PC-9 (cell line): ENCODE results near the gene ZNF609. TPM values are rescaled to one million over a fixed set of nuclear protein-coding genes. Genes with fewer than 3 reads are reported as not detected.

Experiments used
- BruUV-seq: library from RNA; stranded (reverse); fragments of 400-500 nt; replicated peaks from 2 replicates; lab custom pipeline; 2021; lab: Mats Ljungman, UMichigan
- CTCF ChIA-PET: fragments of 300-600 bp; sonication (Branson Sonifier 250); formaldehyde crosslinking; loops from one replicate; lab custom pipeline; 2022; ENCODE audit warnings: antibody characterized with exemption; lab: Charles Lee
- POLR2A ChIA-PET: fragments of 300-600 bp; sonication (Branson Sonifier 250); formaldehyde crosslinking; loops from one replicate; lab custom pipeline; 2022; ENCODE audit warnings: antibody characterized with exemption; ENCODE audit not compliant: unreplicated experiment; lab: Charles Lee
- DNase-seq, 2 experiments: peaks; one replicate each; pipeline versions ENCODE4 v3.0.0 to v3.0.0-alpha.2; 2015 to 2022; ENCODE audit warnings: mixed read lengths in 1 of 2
- H2AFZ ChIP-seq: fragments of 200-600 bp; sonication (generic); 2 replicates; pipeline ENCODE4 v1.8.1; 2017; ENCODE audit warnings: antibody characterized with exemption
- H3F3A ChIP-seq: fragments of 200-600 bp; sonication (generic); 2 replicates; pipeline ENCODE4 v1.8.1; 2017; ENCODE audit warnings: antibody characterized with exemption, mild to moderate bottlenecking, low read depth; ENCODE audit not compliant: insufficient read depth
- H3K27ac ChIP-seq: fragments of 200-600 bp; sonication (generic); 2 replicates; pipeline ENCODE4 v1.6.1; 2016; ENCODE audit warnings: mixed run types
- H3K27me3 ChIP-seq: fragments of 200-600 bp; sonication (generic); 2 replicates; pipeline ENCODE4 v1.6.1; 2016; ENCODE audit warnings: low read depth, mixed run types; ENCODE audit not compliant: insufficient read depth
- H3K36me3 ChIP-seq: fragments of 200-600 bp; sonication (generic); 2 replicates; pipeline ENCODE4 v1.6.1; 2016; ENCODE audit warnings: low read depth, mixed run types
- H3K4me1 ChIP-seq: fragments of 200-600 bp; sonication (generic); replicated peaks from 2 replicates; pipeline ENCODE4 v1.6.1; 2016; ENCODE audit warnings: mixed run types; ENCODE audit not compliant: insufficient read depth
- H3K4me2 ChIP-seq: fragments of 200-600 bp; sonication (generic); 2 replicates; pipeline ENCODE4 v1.6.1; 2017; ENCODE audit warnings: mixed run types
- H3K4me3 ChIP-seq: fragments of 200-600 bp; sonication (generic); 2 replicates; pipeline ENCODE4 v1.6.1; 2016; ENCODE audit warnings: mixed run types
- H3K79me2 ChIP-seq: fragments of 200-600 bp; sonication (generic); 2 replicates; pipeline ENCODE4 v1.6.1; 2017; ENCODE audit warnings: low read depth, mixed run types
- H3K9me2 ChIP-seq: fragments of 200-600 bp; sonication (generic); 2 replicates; pipeline ENCODE4 v1.8.1; 2017; ENCODE audit warnings: mild to moderate bottlenecking; ENCODE audit not compliant: insufficient read depth
- H3K9me3 ChIP-seq: fragments of 200-600 bp; sonication (generic); 2 replicates; pipeline ENCODE4 v1.8.1; 2016; ENCODE audit warnings: low read depth; ENCODE audit not compliant: insufficient read depth
- H4K20me1 ChIP-seq: fragments of 200-600 bp; sonication (generic); 2 replicates; pipeline ENCODE4 v1.8.1; 2017; ENCODE audit not compliant: insufficient read depth
- EZH2 ChIP-seq: fragments of 200-600 bp; sonication (generic); IDR thresholded peaks from 2 replicates; pipeline ENCODE4 v1.8.0; 2017; ENCODE audit warnings: antibody characterized with exemption, low read depth
- intact Hi-C: fragments of 100-400 bp; cut with micrococcal nuclease; formaldehyde crosslinking; loops from one replicate; pipeline ENCODE4 v1.10.0; 2022; ENCODE audit not compliant: unreplicated experiment
- total RNA-seq: library from RNA; stranded (reverse); gene quantifications from 2 replicates; pipeline ENCODE4 v1.2.3, GENCODE V29; 2021
- TF ChIP-seq, protein P1 (sequence below): fragments of 200-600 bp; sonication (generic); conservative IDR thresholded peaks from 2 replicates; pipeline ENCODE4 v1.6.1; 2017; ENCODE audit warnings: mixed run types, antibody characterized with exemption, mild to moderate bottlenecking, moderate library complexity

Gene ZNF609
- total RNA-seq, 1 experiment from 2014 or later: 38.6 TPM

DNA sequence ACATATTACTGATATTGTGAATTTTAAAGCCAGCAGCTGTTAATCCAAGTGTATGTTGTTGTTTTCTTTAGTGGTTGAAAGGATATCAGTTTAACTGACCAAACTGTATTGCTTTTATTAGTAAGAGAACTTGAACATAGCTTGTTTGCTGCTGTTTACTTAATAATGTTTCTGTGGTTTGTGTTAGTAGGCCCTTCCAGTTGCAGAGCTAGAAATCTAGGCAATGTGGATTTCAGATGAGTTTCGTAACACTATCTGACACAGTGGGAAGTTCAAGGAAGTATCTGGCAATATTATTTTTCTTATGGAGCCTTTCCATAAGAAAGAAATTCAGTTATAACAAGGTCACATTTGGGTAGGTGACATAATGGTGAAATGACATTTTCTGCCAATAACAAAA lies 18.5 kb downstream of the ZNF609 start:
- H2AFZ ChIP-seq: no peak overlapping the region
- no peaks in the 10 kb centered on the region for H3K9me3 ChIP-seq
- no peak overlapping the region for H3K4me3 ChIP-seq
- H3K4me1 ChIP-seq: no peaks in the 10 kb centered on the region
- H3F3A ChIP-seq: no peaks in the 10 kb centered on the region
- no peaks in the 10 kb centered on the region for H4K20me1 ChIP-seq
- no peaks in the 10 kb centered on the region for H3K27me3 ChIP-seq
- ChIA-PET POLR2A (no interaction called here), CTCF (no interaction called here)
- no peaks in the 10 kb centered on the region for H3K9me2 ChIP-seq
- no TSS peak for BruUV-seq
- intact Hi-C loops: no loop called here
- no peaks in the 10 kb centered on the region for H3K79me2 ChIP-seq
- no peak for TF ChIP-seq EZH2
- TF ChIP-seq, protein P1, sequence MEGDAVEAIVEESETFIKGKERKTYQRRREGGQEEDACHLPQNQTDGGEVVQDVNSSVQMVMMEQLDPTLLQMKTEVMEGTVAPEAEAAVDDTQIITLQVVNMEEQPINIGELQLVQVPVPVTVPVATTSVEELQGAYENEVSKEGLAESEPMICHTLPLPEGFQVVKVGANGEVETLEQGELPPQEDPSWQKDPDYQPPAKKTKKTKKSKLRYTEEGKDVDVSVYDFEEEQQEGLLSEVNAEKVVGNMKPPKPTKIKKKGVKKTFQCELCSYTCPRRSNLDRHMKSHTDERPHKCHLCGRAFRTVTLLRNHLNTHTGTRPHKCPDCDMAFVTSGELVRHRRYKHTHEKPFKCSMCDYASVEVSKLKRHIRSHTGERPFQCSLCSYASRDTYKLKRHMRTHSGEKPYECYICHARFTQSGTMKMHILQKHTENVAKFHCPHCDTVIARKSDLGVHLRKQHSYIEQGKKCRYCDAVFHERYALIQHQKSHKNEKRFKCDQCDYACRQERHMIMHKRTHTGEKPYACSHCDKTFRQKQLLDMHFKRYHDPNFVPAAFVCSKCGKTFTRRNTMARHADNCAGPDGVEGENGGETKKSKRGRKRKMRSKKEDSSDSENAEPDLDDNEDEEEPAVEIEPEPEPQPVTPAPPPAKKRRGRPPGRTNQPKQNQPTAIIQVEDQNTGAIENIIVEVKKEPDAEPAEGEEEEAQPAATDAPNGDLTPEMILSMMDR: no peak
- H3K36me3 ChIP-seq: no peaks in the 10 kb centered on the region
- H3K27ac ChIP-seq: no peak overlapping the region
- H3K4me2 ChIP-seq: no peak overlapping the region
- no peak for DNase-seq

DNA sequence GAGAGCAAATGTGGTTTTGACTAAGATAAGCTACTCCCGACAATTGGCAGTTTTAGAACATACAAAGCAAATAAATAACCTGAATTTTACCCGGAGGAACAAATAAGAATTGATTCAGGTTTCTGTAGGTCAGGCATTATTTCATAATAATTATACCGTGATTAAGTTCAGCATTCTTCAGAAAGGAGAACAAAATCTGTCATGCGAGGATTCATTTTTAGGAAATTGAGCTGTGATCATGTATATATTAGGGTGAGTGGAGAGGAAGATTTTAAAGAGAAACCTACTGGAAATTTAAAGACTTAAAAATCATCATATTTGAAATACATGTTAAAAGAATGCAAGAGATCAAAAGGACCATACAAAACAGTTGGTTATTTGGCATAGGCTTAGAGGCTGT lies 20.5 kb downstream of the ZNF609 start:
- ChIA-PET POLR2A (interaction anchor here (0.7 kb wide), 2 partner anchors 20 to 971 kb away, joined by 4 to 8 read pairs; no protein-coding TSS in a partner anchor), CTCF (no interaction called here)
- Histone ChIP-seq H3K36me3 (no peaks in the 10 kb centered on the region), H2AFZ (no peak overlapping the region), H4K20me1 (no peaks in the 10 kb centered on the region), H3K4me2 (no peak overlapping the region), H3K27ac (no peak overlapping the region), H3K4me1 (no peaks in the 10 kb centered on the region), H3K27me3 (no peaks in the 10 kb centered on the region), H3F3A (no peaks in the 10 kb centered on the region), H3K9me3 (no peaks in the 10 kb centered on the region), H3K79me2 (no peaks in the 10 kb centered on the region), H3K4me3 (no peak overlapping the region), H3K9me2 (no peaks in the 10 kb centered on the region)
- intact Hi-C loops: no loop called here
- no peak for TF ChIP-seq EZH2
- TF ChIP-seq, protein P1: no peak
- no peak for DNase-seq
- no TSS peak for BruUV-seq

DNA sequence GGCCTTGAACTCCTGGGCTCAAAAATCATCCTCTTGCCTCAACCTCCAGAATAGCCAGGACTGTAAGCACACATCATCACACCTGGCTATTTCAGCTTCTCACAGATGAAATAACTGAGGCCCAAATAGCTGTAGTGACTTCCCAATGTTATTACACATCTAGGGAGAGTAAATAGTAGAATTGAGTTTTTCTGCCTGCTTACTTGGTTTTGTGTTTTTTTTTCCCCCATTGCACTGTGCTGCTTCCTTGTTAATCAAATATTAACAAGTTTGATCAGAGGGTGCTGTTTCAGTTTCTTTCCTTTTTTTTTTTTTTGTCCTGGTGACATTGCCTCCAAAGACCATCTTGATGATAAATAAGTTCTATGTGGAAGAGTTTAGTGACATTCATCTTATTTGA lies 23.4 kb downstream of the ZNF609 start:
- POLR2A ChIA-PET: no interaction called here
- Histone ChIP-seq H3K27ac (no peak overlapping the region), H3K9me2 (no peaks in the 10 kb centered on the region), H3K4me2 (no peak overlapping the region), H3K79me2 (no peaks in the 10 kb centered on the region), H3K4me1 (no peaks in the 10 kb centered on the region), H3F3A (no peaks in the 10 kb centered on the region), H3K4me3 (no peak overlapping the region), H2AFZ (no peak overlapping the region), H4K20me1 (no peaks in the 10 kb centered on the region), H3K27me3 (no peaks in the 10 kb centered on the region), H3K9me3 (no peaks in the 10 kb centered on the region), H3K36me3 (no peaks in the 10 kb centered on the region)
- no TSS peak for BruUV-seq
- TF ChIP-seq, protein P1: no peak
- no peak for TF ChIP-seq EZH2
- CTCF ChIA-PET: no interaction called here
- DNase-seq: no peak
- intact Hi-C loops: no loop called here
